KOPT-K1 (cell line): ENCODE data around the gene CCDC60.

Experiments used
- H3K27ac ChIP-seq: fragments of 200-600 bp; sonication (generic); 2 replicates; pipeline ENCODE4 v1.5.1; 2016; ENCODE audit warnings: antibody characterized with exemption, mild to moderate bottlenecking, low read depth, low read length; ENCODE audit not compliant: poor library complexity, severe bottlenecking
- H3K36me3 ChIP-seq: fragments of 200-600 bp; sonication (generic); 2 replicates; pipeline ENCODE4 v1.5.1; 2017; ENCODE audit warnings: antibody characterized with exemption, mild to moderate bottlenecking, low read length, moderate library complexity; ENCODE audit not compliant: insufficient read depth
- H3K9me3 ChIP-seq: fragments of 200-600 bp; sonication (generic); 2 replicates; pipeline ENCODE4 v1.5.1; 2017; ENCODE audit warnings: antibody characterized with exemption, low read length, mild to moderate bottlenecking; ENCODE audit not compliant: insufficient read depth, poor library complexity, severe bottlenecking

CCDC60 gene

DNA sequence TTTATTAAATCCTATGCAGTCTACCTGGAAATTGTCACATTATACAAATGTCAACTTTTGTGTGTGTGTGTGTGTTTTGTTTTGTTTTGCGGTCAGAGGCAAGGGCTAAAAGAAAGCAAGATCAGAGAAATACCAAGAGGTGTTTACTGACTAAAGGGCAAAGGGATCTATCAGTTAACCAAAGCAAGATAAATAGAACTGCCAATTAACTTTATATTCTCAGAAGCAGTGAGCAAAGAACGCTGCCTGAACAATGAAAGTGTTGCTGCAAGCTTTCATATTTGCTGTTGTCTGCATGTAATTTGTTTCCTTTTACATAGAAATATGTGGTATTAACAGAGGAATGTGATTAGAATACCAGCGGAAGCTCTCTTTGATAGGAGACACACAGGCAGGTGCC is 30.9 kb downstream of the CCDC60 start:
- H3K27ac ChIP-seq: no peak overlapping the region
- H3K36me3 ChIP-seq: no peaks in the 10 kb centered on the region
- no peaks in the 10 kb centered on the region for H3K9me3 ChIP-seq

DNA sequence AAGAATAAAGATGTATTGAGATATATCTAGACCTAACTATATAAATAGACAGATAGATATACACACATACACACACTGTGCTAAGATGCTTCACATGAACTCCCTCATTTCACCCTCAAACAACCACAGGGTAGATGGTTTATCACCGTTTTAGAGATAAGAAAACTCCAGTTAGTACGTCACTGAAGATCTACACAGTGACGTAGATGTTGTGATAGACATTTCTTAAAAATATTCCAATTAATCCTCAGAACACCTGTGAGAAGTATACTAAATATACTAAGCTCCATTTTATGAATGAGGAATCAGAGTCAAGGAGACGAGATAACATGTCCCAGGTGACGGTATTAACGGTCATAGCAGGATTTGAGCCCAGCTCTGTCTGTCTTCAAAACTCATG is 31.5 kb downstream of the CCDC60 start:
- no peaks in the 10 kb centered on the region for H3K9me3 ChIP-seq
- no peak overlapping the region for H3K27ac ChIP-seq
- no peaks in the 10 kb centered on the region for H3K36me3 ChIP-seq

DNA sequence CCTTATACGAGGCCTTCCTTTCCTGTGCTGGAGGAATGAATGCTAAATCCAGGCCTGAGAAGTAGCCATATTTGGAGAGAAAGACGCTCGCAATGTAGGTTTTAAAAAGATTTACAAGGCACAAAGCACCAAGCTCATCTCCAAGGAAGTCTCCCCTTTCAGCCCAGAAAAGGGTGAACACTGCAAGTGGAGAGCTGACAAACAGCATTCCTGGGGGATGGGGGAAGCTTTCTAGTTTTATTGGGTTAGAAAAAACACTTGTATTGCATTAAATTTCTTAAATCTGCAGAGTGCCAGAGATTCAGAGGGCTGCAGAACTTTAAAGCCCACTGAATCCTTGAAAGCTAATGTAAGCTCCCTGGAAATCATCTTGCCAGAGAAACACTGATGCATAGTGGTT is 34.6 kb downstream of the CCDC60 start:
- no peaks in the 10 kb centered on the region for H3K36me3 ChIP-seq
- H3K27ac ChIP-seq: no peak overlapping the region
- no peaks in the 10 kb centered on the region for H3K9me3 ChIP-seq

DNA sequence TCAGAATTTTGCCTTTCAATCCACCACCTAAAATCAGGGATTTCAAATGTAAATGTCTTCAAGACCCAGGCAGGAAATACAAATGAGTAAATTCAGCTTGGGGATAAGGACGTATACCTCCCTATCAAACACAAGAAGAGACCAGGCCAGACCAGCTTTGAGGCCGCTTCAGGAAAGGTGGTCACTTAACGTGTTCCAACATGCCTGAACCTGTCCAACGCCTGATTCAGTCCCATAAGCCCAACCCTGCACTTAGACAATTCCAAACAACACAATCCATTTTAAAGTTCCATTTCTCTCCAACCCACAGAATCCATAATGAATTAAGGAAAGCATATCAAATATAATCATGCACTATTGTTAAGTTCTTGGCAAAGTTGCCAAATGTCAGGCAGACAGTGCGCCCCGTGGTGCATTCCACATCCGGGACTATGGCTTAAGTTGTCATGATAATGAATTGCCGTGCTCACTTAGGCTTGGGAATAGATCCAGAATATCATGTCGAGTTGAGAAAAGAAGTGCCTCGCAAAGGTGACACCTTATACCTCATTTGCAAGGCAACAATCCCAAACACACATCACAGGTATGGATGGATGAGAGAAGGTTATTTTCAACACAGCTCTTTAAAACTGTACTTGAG is 35.5 kb downstream of the CCDC60 start:
- H3K36me3 ChIP-seq: no peaks in the 10 kb centered on the region
- H3K27ac ChIP-seq: no peak overlapping the region
- no peaks in the 10 kb centered on the region for H3K9me3 ChIP-seq

DNA sequence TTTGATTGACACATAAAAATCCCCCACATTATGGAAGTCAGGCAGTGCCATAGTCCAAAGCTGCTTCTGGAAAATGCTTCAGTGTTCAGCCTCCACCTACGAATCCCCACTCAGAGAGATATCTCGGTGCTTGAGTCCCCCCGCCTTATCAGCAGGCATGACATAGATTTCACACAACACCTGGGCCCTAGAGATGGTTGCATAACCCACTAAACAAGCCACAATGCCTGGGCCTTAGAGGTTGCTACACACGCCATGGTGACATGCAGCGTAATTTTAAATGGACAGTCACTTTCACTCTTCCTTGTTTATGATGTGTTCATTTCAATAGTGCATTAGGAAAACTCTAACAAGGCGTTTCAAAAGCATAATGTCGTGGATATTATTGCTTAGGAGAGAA is 38.0 kb downstream of the CCDC60 start:
- no peaks in the 10 kb centered on the region for H3K36me3 ChIP-seq
- no peak overlapping the region for H3K27ac ChIP-seq
- H3K9me3 ChIP-seq: no peaks in the 10 kb centered on the region

DNA sequence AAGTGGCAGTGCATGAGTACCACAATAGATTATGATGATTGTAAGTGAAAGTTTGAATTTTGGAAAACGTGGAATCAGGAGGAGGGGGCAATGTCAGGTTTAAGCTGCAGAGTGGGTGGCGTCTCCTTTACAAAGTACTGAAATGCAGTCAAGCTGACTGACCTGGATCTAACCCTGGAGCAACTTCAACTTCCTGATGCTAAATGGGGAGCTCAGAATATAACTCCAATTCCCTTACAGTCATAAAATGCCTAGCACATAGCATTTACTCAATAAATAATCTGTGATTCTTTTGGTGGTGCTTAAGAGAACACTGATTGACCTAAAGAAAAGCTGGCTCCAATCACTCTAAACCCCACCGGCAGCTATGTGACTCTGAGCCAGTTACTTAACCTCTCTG is 38.5 kb downstream of the CCDC60 start:
- H3K27ac ChIP-seq: no peak overlapping the region
- H3K36me3 ChIP-seq: no peaks in the 10 kb centered on the region
- H3K9me3 ChIP-seq: no peaks in the 10 kb centered on the region

DNA sequence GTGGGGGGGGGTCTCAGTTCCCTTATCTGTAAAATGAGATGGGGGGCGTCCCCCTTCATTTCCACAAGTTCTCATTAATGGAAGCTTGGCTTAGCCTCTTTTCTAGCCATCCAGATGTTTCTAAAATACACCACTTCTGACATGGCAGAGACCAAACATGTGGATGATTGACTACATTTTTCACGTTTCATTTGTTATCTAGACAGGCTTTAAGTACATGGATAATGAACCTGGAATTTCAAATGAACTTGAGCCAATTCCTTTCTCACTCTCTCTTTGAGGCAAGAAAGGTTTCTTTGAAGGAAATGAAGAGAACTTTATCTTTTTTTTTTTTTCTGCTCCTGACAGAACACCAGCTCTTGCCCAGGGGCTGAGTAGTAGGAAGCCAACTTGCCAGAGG is 39.1 kb downstream of the CCDC60 start:
- Histone ChIP-seq H3K36me3 (no peaks in the 10 kb centered on the region), H3K9me3 (no peaks in the 10 kb centered on the region), H3K27ac (no peak overlapping the region)

DNA sequence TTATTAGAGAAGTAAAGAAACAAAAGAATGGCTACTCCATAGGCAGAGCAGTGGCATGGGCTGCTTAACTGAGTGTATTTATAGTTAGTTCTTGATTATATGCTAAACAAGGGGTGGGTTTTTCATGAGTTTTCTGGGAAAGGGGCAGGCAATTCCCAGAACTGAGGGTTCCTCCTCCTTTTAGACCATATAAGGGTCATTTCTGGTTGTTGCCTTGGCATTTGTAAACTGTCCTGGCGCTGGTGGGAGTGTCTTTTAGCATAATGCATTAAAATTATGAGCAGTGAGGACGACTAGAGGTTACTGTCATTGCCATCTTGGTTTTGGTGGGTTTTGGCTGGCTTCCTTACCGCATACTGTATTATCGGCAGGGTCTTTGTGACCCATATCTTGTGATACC is 40.1 kb downstream of the CCDC60 start:
- Histone ChIP-seq H3K27ac (no peak overlapping the region), H3K9me3 (no peaks in the 10 kb centered on the region), H3K36me3 (no peaks in the 10 kb centered on the region)

DNA sequence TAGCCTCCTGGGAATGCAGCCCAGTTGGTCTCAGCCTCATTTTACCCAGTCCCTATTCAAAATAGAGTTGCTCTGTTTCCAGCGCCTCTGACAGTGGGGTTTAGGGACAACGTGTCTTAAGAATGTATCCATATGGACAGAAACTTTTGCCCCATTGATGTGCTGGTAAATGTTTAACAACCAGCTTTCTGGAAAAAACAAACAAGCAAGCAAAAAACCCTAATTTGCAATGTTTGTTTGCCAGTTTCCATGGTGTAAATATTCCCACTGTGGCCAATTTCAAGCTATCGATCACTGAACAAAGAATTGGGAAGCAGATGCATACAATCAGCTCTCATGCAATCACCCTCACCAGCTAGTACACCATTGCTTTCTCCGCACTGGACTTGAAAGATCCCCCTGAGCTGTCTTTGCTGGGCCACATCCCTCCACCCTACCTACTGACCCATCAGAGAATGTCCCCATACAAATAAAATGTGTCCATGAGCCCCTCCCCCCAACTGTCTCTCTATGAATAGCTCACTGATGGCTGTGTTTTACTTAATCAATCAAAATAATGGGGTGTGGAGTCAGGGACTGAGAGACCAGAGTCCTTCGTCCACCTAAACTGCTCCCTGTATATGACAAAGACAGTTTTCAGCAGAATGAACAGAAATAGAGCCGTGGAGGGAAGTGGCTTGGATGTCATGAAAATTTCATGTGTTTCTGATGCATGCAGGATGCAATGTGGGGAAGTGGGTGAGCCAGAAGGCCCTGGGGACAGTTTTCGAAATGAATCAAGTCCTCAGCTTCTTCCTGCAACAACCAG is 40.8 kb downstream of the CCDC60 start:
- H3K9me3 ChIP-seq: no peaks in the 10 kb centered on the region
- no peak overlapping the region for H3K27ac ChIP-seq
- H3K36me3 ChIP-seq: no peaks in the 10 kb centered on the region

DNA sequence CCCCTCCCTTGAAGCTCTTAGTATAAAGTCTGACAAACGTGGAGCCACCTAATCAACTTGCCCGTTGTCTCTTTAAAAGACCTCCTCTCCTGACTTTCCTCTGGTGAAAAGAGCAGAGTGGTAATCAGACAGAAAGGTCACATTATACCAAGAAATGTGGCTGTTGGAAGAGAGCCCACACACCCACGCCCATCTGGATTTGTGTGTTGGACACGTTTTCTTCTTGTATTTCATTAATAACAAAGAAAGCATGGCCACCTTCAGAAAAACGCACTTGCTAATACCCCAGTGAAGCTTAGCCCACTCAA is 41.3 kb downstream of the CCDC60 start:
- H3K9me3 ChIP-seq: no peaks in the 10 kb centered on the region
- no peak overlapping the region for H3K27ac ChIP-seq
- H3K36me3 ChIP-seq: no peaks in the 10 kb centered on the region

DNA sequence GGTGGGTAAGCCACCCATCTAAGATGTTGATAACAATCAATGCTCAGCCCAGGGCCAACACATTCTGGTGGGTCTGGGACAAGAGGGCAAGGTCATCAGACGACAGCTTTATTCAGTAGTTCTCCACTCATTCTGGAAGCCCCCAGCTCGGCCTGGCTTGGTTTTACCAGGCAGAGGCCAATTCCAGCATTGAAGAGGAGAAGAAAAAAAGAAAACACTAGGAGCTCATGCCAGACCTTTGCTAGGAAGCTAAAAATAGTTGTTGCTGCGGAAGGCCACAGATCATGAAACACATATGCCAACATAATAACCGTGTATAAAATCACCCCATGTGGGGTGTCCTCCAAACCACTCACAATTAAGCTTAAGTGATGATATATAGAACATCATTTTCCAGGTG is 44.4 kb downstream of the CCDC60 start:
- no peak overlapping the region for H3K27ac ChIP-seq

DNA sequence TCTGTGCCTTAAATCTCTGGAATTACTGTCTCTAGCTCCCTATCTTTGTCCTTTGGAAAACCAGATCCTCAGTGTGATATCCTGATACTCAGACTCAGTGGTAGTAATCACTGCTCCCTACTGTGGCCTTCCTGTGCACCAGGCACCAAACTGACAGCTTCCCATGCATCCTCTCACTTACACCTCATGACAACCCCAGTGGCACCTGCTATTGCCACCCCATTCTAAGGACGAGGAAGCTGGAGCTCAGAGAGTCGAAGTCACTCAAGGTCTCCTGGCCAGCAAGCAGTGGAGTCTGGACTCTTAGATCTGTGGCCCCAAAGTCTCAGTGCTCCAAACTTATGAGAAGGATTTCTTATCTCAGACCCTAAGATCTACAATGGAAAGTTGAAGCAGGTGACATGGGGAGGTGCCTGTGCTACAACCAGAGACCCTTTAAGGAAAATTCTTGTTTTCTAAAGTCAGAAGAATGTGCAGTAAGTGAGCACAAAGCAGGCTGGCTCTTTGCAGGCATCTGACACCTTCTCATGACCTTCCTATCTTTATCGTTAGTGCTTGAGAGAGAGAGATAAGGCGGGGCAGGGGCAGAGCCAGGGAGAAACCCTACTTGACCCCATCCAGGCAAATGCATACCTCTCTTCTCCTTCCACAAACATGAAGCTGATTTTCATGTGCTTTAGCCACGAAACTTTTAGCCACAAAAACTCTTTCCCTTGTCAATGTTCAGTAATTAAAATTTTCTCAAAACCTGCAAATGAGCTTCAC is 47.1 kb downstream of the CCDC60 start:
- Histone ChIP-seq H3K9me3 (peaks cover 4% of the 10 kb centered on the region), H3K27ac (no peak overlapping the region), H3K36me3 (no peaks in the 10 kb centered on the region)

More for the DNA sequence above, 44.4 kb downstream of the CCDC60 start:
- Histone ChIP-seq H3K9me3 (peaks cover 4% of the 10 kb centered on the region), H3K36me3 (no peaks in the 10 kb centered on the region)

DNA sequence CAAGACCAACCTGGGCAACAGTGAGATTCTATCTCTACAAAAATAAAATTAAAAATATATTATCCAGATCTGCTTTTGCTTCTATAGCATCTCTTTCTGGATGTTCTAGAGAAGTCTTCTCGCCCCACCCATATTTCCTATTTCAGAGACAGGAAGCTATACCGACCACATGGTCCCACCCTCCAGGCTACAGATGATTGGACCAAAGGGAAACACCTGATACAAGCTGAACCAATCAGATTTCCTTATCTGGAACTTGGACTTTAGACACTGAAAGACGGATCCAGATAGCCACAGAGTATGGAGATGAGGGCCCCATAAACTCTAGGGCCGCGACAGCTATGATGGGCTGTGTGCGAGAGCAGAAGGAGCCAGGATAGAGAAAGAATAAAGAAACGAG is 48.7 kb downstream of the CCDC60 start:
- peaks cover 4% of the 10 kb centered on the region for H3K9me3 ChIP-seq
- H3K27ac ChIP-seq: no peak overlapping the region
- no peaks in the 10 kb centered on the region for H3K36me3 ChIP-seq

DNA sequence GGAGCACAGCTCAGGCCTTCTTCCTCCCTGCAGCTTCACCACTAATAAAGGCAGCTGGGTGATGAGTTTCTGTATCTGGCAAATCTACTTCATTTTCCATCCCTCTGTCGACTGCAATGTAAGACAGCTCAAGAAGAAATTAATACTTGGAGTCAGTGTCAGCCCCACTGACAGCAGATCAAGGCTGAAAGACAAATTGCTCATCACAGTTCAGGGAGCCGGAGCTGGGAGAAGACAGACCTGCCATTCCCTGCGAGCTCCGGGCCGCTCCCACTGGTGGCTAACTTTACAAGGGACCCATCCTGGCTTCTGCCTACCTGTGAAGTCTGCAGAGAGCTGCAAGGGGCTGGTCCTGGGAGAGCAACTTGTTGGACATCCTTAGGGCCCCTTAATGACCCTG is 49.8 kb downstream of the CCDC60 start:
- no peaks in the 10 kb centered on the region for H3K36me3 ChIP-seq
- H3K9me3 ChIP-seq: peaks cover 4% of the 10 kb centered on the region
- H3K27ac ChIP-seq: no peak overlapping the region

DNA sequence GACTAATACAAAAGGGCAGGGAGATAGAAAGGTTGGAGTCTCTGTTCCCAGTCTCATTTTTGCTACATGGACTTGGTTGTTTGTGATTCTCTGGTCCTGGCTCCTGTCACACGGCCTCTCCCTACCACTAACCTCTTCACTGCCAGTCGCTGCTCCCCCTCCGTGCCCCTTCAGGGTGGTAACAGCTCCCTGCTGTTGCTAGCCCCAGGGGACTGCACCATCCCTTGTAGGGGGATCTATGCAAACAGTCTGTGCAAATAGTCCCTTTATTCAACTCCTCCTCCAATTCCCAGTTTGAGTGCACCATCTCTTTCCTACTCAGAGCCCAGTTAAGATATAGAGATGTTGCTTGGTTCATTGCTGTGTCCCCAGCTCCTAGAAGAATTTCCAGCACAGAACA is 51.1 kb downstream of the CCDC60 start:
- Histone ChIP-seq H3K9me3 (peaks cover 4% of the 10 kb centered on the region), H3K27ac (no peak overlapping the region), H3K36me3 (no peaks in the 10 kb centered on the region)
